Superior temporal gyrus (tissue), 1 donor: Measurements from ENCODE around the gene LCE3D.
"Not testable (repeated sequence)": the region's sequence is repeated elsewhere in the genome, so short reads cannot be mapped to it uniquely, and the experiment has no call there.

Experiments
- DNase-seq: peaks from one replicate; pipeline ENCODE4 v3.0.0-alpha.2; 2016; ENCODE audit errors: extremely low spot score

The LCE3D gene

DNA sequence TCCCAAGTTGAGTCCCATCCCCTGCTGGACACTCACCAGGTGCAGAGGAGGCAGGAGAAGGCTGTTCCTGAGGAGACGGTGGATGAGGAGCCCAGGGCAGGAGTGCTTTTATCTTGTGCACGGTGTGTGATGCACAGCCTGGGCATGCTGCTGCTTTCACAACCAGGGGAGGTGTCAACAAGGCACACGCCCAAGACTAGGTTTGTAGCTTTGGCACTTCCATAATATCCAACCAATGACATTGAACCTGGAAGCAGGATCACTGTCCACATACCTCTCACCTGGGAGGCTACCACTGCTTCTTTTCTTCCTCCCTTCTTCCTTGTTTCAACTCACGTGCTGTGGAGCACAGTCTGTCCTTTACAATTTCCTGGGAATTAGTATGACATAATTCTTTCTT lies at the start of gene LCE3D:
Gene LCE3D, minus strand, starts transcription at position 84 of the 400 bp plus-strand sequence. CDS start 580 bp downstream, outside the sequence.
- DNase-seq, result no peak

GRCh38 chr1:152626744-152627143 lies 46.4 kb upstream of the LCE3D start:
- DNase-seq, result no peak

- DNase-seq, result no peak
These were observed 43.0 kb upstream of the LCE3D start for GRCh38 chr1:152623203-152623844.

DNA sequence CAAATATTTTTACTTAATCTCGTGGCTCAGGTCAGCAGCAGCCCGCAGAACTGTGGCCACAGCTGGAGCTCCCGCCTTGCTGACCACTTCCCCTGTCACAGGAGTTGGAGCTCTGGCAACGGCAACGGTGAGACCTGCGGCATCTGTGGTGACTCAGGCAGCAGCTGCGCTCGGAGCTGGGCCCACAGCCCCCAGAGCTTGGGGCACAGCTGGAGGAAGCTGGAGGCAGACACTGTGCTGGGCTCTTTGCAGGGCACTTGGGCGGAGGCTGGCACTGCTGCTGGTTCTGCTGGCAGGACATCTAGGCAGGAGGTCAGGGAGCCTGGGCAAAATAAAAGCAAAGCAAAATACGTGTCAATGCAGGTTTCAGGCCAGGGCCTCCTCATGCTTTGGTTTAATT lies 42.5 kb upstream of the LCE3D start, which contains the start of gene LCE3A:
Gene LCE3A, minus strand, starts transcription at position 301 of the 400 bp plus-strand sequence. Its CDS starts 0 bp downstream, at position 301.
- DNase-seq, result no peak

DNA sequence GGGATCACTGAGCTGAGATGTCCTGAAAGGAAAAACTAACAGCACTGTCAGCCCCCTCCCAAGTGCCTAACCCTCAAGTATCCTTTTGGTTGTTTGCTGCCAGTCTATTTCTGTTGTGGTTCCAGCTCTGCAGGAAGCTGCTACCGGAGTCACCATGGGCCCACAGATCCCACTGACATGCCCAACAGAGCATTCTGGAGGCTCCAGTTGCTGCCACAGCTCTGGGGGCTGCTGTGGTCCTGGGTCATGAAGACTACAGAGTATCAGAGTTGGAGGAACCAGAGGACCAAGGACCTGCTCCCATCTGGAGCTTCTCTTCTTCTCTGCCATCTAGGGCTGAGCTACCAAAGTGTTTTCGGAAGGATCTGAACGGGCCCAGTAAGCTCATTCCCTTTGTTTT lies 41.7 kb upstream of the LCE3D start:
- DNase-seq, result no peak

- no peak for DNase-seq
These were observed 33.2 kb upstream of the LCE3D start, which contains the start of gene LCE3B for GRCh38 chr1:152613511-152613910. LCE3B (plus strand) TSS chr1:152613811; CDS start chr1:152613811, 0 bp downstream.

GRCh38 chr1:152599934-152600333 lies 19.6 kb upstream of the LCE3D start, which contains the start of gene LCE3C:
LCE3C (plus strand) TSS chr1:152600234; CDS start chr1:152600732, 498 bp downstream.
- DNase-seq, result no peak

GRCh38 chr1:152596986-152597385 lies 16.7 kb upstream of the LCE3D start:
- DNase-seq, result no peak

- no peak for DNase-seq
These were observed 5.3 kb upstream of the LCE3D start for GRCh38 chr1:152585586-152585985.

- no peak for DNase-seq
These were observed 2.3 kb upstream of the LCE3D start for GRCh38 chr1:152582647-152583046.

DNA sequence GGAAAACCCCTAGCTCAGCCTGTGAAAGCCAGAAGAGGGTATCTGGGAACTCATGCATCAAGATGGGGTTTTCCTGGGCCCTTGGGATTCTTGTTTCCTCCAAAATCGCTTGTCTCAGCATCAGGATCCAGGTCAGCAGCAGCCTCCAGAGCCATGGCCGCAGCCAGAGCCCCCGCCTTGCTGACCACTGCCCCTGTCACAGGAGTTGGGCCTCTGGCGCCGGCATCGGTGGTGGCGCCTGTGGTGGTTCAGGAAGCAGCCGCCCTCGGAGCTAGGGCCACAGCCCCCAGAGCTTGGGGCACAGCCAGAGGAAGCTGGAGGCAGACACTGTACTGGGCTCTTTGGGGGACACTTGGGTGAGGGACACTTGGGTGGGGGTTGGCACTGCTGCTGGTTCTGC lies 790 bp downstream of the LCE3D start:
- not testable (repeated sequence) for DNase-seq

- no peak for DNase-seq
These were observed 3.1 kb downstream of the LCE3D start for GRCh38 chr1:152577168-152577567.

DNA sequence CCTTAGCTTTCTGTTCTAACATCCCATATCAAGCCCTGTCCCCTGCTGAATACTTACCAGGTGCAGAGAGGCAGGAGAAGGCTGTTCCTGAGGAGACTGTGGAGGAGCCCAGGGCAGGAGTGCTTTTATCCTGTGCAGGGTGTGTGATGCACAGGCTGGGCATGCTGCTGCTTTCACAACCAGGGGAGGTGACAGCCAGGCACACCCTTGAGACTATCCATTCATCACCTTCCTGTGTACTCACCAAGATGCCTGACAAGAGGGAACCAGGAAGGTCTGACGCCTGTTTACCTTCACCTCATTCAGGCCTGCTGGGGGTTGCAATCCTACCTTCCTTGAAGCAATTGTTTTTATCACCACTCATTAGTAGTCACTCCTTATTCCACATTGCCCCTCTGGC lies 13.6 kb downstream of the LCE3D start, which contains the start of gene LCE3E:
Gene LCE3E, minus strand, starts transcription at position 100 of the 400 bp plus-strand sequence. CDS start 572 bp downstream, outside the sequence.
- DNase-seq, result no peak

DNA sequence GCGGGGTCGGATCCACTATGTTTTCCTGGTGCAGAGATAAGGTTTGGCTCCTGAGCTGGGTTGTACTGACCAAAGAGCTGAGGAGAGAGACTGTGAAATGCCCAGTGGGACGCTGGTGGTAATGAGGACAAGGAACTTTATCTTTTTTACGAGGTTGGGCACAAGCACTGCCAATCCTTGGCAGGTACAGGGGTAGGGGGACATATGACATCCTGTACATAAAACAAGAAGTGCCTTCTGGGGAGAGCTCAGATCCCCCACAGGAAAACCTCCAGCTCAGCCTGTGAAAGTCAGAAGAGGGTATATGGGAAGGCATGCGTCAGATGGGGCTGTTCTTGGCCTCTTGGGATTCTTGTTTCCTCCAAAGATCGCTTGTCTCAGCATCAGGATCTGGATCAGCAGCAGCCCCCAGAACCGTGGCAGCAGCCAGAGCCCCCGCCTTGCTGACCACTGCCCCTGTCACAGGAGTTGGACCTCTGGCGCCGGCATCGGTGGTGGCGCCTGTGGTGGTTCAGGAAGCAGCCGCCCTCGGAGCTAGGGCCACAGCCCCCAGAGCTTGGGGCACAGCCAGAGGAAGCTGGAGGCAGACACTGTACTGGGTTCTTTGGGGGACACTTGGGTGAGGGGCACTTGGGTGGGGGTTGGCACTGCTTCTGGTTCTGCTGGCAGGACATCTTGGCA lies 14.6 kb downstream of the LCE3D start:
- no peak for DNase-seq

DNA sequence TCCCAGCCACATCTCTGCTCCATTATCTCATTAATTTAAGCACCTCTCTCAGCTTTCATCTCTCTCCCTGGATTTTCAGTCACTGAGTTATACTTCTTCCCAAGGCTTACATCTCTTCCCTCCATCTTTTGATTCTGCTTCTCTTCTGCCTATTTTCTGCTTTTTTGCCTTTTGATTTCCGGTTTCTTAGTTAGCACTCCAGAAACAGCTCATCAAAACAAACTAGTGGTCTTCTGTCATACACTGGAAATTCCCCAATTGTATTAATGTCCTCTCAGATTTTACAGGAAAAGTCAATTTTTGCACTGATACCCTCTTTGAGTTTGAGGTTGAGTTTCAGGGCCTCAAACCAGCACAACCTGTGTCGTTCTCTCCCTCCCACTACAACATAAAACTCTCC lies 15.2 kb downstream of the LCE3D start:
- DNase-seq, result no peak

- DNase-seq, result not testable (repeated sequence)
These were observed 32.0 kb downstream of the LCE3D start for GRCh38 chr1:152548358-152548757.

DNA sequence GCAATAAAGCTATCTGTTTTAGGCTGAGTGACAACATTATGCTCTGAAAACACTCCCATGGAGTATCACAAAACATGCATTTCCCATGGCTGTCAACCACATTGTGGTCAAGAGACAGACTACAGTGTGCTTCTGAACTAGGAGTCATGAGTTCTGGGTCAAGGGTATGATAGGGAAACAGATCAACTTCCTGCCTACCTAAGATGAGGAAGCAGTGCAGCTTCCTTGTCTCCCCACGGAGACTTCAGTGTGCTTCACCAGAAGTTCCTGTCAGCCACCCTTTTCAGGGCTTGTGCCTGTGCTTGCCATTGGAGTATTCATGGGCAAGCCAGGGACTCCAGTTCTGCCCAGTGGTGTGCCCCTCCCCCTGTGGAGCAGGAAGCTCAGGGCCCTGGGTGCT lies 33.6 kb downstream of the LCE3D start:
- DNase-seq, result no peak

GRCh38 chr1:152543820-152544219 lies 36.5 kb downstream of the LCE3D start:
- DNase-seq, result no peak

- DNase-seq, result no peak
These were observed 40.4 kb downstream of the LCE3D start for GRCh38 chr1:152539901-152540300.

DNA sequence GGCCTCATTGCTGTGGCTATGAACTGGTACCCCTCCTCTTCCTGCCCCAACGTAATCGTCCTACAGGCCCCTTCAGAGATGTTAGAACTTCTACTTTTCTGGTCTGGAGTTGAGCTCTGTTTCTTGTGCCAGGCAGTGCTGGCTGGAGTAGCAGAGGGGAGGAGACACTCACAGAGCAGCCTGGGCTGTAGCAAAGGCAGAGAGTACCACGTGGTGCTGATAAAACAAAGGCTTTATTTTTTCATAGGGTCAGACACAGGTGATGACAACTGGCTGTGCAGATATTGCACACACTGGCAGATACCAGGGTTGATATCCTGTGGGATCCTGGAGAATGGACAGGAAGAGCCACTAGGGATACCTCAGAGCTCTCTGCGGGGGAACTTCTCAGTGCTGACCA lies 42.8 kb downstream of the LCE3D start:
- DNase-seq, result no peak

DNA sequence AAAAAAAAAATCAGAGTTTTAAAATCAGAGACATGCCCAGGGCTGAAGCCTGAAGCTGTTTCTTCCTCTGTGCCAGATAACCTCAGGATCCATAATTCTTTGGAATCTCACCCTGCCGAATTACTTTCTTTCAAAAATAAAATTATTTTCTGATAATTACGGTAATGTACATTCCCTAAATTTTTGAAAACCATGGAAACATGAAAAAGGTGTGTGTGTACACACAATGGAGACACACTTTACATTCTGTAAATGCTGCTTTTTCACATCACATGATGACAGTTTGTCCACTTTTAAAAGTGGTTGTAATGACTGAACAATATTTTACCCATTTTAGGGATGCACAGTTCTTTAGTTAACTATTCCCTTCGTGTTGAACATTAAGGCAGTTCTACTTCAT lies 44.5 kb downstream of the LCE3D start:
- no peak for DNase-seq

GRCh38 chr1:152533327-152533938 lies 46.9 kb downstream of the LCE3D start:
- DNase-seq, result no peak
